Esophagus muscularis mucosa (tissue), 3 donors: ENCODE measurements around the gene DNAH14.
"Not testable (repeated sequence)": the region's sequence is repeated elsewhere in the genome, so short reads cannot be mapped to it uniquely, and the experiment has no call there.

ENCODE experiments used
- POLR2A ChIP-seq: fragments of 450-650 bp; IDR thresholded peaks from one replicate; pipeline ENCODE4 v1.6.1; 2017; ENCODE audit warnings: antibody characterized with exemption, moderate library complexity, mild to moderate bottlenecking, low read depth
- POLR2AphosphoS5 ChIP-seq, 2 donors: sonication (generic); formaldehyde crosslinking; IDR thresholded peaks; one replicate each; pipeline ENCODE4 v1.6.1; 2017; ENCODE audit warnings: antibody characterized with exemption in 2 of 2
- TF ChIP-seq, protein P1 (sequence below), 3 experiments: fragments of 200-600 bp in 2 of 3; fragments of 450-650 bp in 1 of 3; sonication (generic) in 2 of 3; IDR thresholded peaks; one replicate each; pipeline ENCODE4 v1.5.1; 2017 to 2019; ENCODE audit warnings: antibody characterized with exemption in 3 of 3, mild to moderate bottlenecking in 2 of 3, moderate library complexity in 1 of 3

DNA sequence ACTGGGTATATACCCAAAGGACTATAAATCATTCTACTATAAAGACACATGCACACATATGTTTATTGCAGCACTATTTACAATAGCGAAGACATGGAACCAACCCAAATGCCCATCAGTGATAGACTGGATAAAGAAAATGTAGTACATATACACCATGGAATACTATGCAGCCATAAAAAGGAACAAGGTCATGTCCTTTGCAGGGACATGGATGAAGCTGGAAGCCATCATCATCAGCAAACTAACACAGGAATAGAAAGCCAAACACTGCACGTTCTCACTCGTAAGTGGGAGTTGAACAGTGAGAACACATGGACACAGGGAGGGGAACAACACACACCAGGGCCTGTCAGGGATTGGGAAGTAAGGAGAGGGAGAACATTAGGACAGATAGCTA, 1.8 kb upstream of the DNAH14 start:
- TF ChIP-seq POLR2AphosphoS5 (IDR thresholded peaks at IDR 0.05); POLR2A: not testable (repeated sequence)
- TF ChIP-seq, protein P1, sequence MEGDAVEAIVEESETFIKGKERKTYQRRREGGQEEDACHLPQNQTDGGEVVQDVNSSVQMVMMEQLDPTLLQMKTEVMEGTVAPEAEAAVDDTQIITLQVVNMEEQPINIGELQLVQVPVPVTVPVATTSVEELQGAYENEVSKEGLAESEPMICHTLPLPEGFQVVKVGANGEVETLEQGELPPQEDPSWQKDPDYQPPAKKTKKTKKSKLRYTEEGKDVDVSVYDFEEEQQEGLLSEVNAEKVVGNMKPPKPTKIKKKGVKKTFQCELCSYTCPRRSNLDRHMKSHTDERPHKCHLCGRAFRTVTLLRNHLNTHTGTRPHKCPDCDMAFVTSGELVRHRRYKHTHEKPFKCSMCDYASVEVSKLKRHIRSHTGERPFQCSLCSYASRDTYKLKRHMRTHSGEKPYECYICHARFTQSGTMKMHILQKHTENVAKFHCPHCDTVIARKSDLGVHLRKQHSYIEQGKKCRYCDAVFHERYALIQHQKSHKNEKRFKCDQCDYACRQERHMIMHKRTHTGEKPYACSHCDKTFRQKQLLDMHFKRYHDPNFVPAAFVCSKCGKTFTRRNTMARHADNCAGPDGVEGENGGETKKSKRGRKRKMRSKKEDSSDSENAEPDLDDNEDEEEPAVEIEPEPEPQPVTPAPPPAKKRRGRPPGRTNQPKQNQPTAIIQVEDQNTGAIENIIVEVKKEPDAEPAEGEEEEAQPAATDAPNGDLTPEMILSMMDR (IDR thresholded peaks at IDR 0.05) = not testable (repeated sequence)
